K562 (cell line): ENCODE results near the gene SNRPF. TPM values are rescaled to one million over a fixed set of nuclear protein-coding genes. Genes with fewer than 3 reads are reported as not detected.

Source experiments
- AFF1 ChIP-seq, 2 experiments: fragments of 450-650 bp; IDR thresholded peaks; 2 replicates each; pipeline ENCODE4 v1.6.1; 2018; ENCODE audit warnings: mild to moderate bottlenecking in 2 of 2, low read depth in 1 of 2; ENCODE audit not compliant: partially characterized antibody in 2 of 2
- ATF1 ChIP-seq, 2 experiments: fragments of 450-650 bp in 1 of 2; IDR thresholded peaks; 2 replicates each; pipeline ENCODE4 v1.6.1; 2016; ENCODE audit warnings: missing compliant biosample characterization in 1 of 2, missing genetic modification characterization in 1 of 2
- ESRRA ChIP-seq: fragments of 450-650 bp; IDR thresholded peaks from 2 replicates; pipeline ENCODE4 v1.6.1; 2014; ENCODE audit warnings: low read depth, mild to moderate bottlenecking, moderate library complexity, borderline replicate concordance
- HNRNPLL ChIP-seq: fragments of 200-400 bp; formaldehyde crosslinking; IDR thresholded peaks from 2 replicates; pipeline ENCODE4 v1.6.1; 2017; ENCODE audit warnings: low read length, low read depth, mild to moderate bottlenecking; ENCODE audit not compliant: poor library complexity, severe bottlenecking
- KAT7 ChIP-seq: sonication (generic); formaldehyde crosslinking; IDR thresholded peaks from 2 replicates; pipeline ENCODE4 v1.8.0; 2022; ENCODE audit warnings: missing genetic modification reagents, mild to moderate bottlenecking, borderline replicate concordance
- KHSRP ChIP-seq: fragments of 450-650 bp; IDR thresholded peaks from 2 replicates; pipeline ENCODE4 v1.6.1; 2017
- MEF2D ChIP-seq: conservative IDR thresholded peaks from 2 replicates; pipeline ENCODE4 v1.6.1; 2016; ENCODE audit warnings: low read depth, missing genetic modification characterization, missing compliant biosample characterization
- PCBP2 ChIP-seq: fragments of 200-400 bp; formaldehyde crosslinking; IDR thresholded peaks from 2 replicates; pipeline ENCODE4 v1.6.1; 2018; ENCODE audit warnings: low read length, low read depth, mild to moderate bottlenecking, moderate library complexity; ENCODE audit not compliant: poor library complexity, severe bottlenecking
- ZBTB33 ChIP-seq: sonication (generic); formaldehyde crosslinking; IDR thresholded peaks from 2 replicates; pipeline ENCODE4 v1.8.1; 2023; ENCODE audit warnings: mild to moderate bottlenecking, missing genetic modification reagents
- ZNF639 ChIP-seq, 2 experiments: fragments of 200-800 bp in 1 of 2; sonication (Bioruptor generic) in 1 of 2; sonication (generic) in 1 of 2; formaldehyde crosslinking in 1 of 2; IDR thresholded peaks in 1 of 2; conservative IDR thresholded peaks in 1 of 2; 2 replicates each; pipeline versions ENCODE4 v1.5.0 to v1.6.1; 2016 to 2020; ENCODE audit warnings: missing compliant biosample characterization in 1 of 2, missing genetic modification characterization in 1 of 2, missing genetic modification reagents in 1 of 2
- ZNF655 ChIP-seq: fragments of 250-450 bp; sonication (Bioruptor Pico); IDR thresholded peaks from 2 replicates; pipeline ENCODE4 v1.5.0; 2021
- polyA plus RNA-seq, 8 experiments: library from polyadenylated mRNA; depleted of rRNA in 4 of 8; stranded (reverse) in 5 of 8; unstranded in 3 of 8; fragments of >200 nt; fragmentation: Nextera tagmentation in 2 of 8; fragmentation: Illumina TruSeq in 1 of 8; extraction: Ambion mirVana in 2 of 8; extraction: Trizol in 1 of 8; gene quantifications; 2 replicates each; pipeline versions ENCODE4 v1.2.1 to v1.2.3, GENCODE V29; 2011 to 2014; ENCODE audit warnings: inconsistent platforms in 1 of 8, missing spikeins in 1 of 8
- total RNA-seq, 7 experiments: library from RNA; depleted of rRNA in 6 of 7; stranded (reverse); fragments of >200 nt in 6 of 7; fragmentation: Illumina TruSeq in 2 of 7; extraction: Trizol in 2 of 7; gene quantifications; 2 replicates each; pipeline versions ENCODE4 v1.2.1 to v1.2.3, GENCODE V29; 2011 to 2021; ENCODE audit warnings: low replicate concordance in 1 of 7

SNRPF gene
- total and polyA plus RNA-seq, 9 of the 15 experiments (the other 6 are each of a cell fraction or from before 2014, with no cell fraction given): 37.9 to 205 (median 93.6) TPM

GRCh38 chr12:95858451-95859343 is at the start of gene SNRPF (continued):
- TF ChIP-seq MEF2D (tag) (peak; percentile 40; the same call in 1 of the 2 replicates), ESRRA (peak; percentile 17; the same call in 1 of the 2 replicates), KAT7 (CRISPR knock-in tag) (no peak), AFF1 (IDR thresholded peaks at IDR 0.05; ENCODE audit: low read depth in 1 of 2, partially characterized antibody in 2 of 2) (peak in 1 of 2 experiments; percentile 71), HNRNPLL (peak; percentile 61), ZNF655 (CRISPR knock-in tag) (no peak), ZNF639 (CRISPR knock-in tag; conservative IDR thresholded peaks at IDR 0.05 in 1 of 2, IDR thresholded peaks at IDR 0.05 in 1 of 2) (peak in 1 of 2 experiments; percentile 48; a peak in 1 of 4 replicates), ZBTB33 (CRISPR knock-in tag) (peak; percentile 31; the same call in 1 of the 2 replicates), PCBP2 (no peak), ATF1 (CRISPR knock-in tag; IDR thresholded peaks at IDR 0.05) (no peak), ATF1 (tag; IDR thresholded peaks at IDR 0.05) (peak; percentile 44), KHSRP (no peak)
